Fibroblast of the aortic adventitia (primary cell): ENCODE data around the gene MMP24. TPM values are rescaled to one million over a fixed set of nuclear protein-coding genes. Genes with fewer than 3 reads are reported as not detected.

ENCODE experiments used
- DNase-seq: peaks from one replicate; pipeline ENCODE4 v3.0.0-alpha.2; 2010; ENCODE audit warnings: low read depth
- H3K4me3 ChIP-seq: 2 replicates; pipeline ENCODE4 v1.5.1; 2011; ENCODE audit warnings: low read depth, mild to moderate bottlenecking, control low read depth, low read length, moderate library complexity
- total RNA-seq: library from RNA; depleted of rRNA; stranded (reverse); fragments of >200 nt; gene quantifications from 2 replicates; pipeline ENCODE4 v1.2.3, GENCODE V29; 2012; ENCODE audit warnings: low replicate concordance
- TF ChIP-seq, protein P1 (sequence below): IDR thresholded peaks from 2 replicates; pipeline ENCODE4 v1.5.1; 2011; ENCODE audit warnings: mild to moderate bottlenecking, low read length, control low read depth, inconsistent platforms; ENCODE audit not compliant: insufficient read depth

The MMP24 gene
- total RNA-seq, 1 donor = 0.81 TPM

DNA sequence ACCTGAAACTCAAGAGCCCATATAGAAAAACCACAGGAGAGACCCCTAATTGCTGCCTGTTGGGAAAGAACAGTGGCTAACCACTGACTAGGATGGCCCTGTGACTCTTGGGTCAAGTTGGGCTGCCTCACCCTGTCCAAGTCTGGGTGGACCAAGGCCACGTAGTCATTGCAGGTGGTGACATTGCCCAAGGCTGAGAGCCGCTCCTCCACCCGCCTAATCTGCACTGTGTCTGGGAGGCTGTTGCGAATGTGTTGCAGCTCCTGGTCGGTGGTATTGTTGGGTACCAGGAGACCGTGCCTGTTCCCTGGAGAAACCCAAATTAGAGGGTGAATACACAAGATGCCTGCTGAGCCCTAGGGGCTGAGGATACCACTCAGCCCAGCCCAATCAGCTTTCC is 54.0 kb downstream of the MMP24 start:
- no peak for DNase-seq
- H3K4me3 ChIP-seq = no peak overlapping the region
- TF ChIP-seq, protein P1, sequence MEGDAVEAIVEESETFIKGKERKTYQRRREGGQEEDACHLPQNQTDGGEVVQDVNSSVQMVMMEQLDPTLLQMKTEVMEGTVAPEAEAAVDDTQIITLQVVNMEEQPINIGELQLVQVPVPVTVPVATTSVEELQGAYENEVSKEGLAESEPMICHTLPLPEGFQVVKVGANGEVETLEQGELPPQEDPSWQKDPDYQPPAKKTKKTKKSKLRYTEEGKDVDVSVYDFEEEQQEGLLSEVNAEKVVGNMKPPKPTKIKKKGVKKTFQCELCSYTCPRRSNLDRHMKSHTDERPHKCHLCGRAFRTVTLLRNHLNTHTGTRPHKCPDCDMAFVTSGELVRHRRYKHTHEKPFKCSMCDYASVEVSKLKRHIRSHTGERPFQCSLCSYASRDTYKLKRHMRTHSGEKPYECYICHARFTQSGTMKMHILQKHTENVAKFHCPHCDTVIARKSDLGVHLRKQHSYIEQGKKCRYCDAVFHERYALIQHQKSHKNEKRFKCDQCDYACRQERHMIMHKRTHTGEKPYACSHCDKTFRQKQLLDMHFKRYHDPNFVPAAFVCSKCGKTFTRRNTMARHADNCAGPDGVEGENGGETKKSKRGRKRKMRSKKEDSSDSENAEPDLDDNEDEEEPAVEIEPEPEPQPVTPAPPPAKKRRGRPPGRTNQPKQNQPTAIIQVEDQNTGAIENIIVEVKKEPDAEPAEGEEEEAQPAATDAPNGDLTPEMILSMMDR = no peak

DNA sequence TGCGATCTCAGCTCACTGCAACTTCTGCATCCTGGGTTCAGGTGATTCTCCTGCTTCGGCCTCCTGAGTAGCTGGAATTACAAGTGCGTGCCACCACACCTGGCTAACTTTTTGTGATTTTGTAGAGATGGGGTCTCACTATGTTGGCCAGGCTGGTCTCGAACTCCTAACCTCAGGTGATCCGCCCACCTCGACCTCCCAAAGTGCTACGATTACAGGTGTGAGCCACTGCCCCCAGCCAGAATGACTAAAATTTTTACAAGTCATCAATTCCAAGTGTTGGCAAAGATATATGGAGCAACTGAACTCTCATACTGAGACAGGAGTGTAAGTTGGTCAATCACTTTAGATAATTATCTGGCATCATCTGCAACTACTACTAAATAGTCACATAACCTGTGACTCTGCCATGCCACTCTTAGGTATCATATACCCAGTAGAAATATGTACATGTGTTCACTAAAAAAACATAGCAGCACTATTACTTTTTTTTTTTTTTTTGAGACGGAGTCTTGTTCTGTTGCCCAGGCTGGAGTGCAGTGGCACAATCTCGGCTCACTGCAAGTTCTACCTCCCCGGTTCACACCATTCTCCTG is 55.1 kb downstream of the MMP24 start:
- no peak for DNase-seq
- TF ChIP-seq, protein P1 = no peak

DNA sequence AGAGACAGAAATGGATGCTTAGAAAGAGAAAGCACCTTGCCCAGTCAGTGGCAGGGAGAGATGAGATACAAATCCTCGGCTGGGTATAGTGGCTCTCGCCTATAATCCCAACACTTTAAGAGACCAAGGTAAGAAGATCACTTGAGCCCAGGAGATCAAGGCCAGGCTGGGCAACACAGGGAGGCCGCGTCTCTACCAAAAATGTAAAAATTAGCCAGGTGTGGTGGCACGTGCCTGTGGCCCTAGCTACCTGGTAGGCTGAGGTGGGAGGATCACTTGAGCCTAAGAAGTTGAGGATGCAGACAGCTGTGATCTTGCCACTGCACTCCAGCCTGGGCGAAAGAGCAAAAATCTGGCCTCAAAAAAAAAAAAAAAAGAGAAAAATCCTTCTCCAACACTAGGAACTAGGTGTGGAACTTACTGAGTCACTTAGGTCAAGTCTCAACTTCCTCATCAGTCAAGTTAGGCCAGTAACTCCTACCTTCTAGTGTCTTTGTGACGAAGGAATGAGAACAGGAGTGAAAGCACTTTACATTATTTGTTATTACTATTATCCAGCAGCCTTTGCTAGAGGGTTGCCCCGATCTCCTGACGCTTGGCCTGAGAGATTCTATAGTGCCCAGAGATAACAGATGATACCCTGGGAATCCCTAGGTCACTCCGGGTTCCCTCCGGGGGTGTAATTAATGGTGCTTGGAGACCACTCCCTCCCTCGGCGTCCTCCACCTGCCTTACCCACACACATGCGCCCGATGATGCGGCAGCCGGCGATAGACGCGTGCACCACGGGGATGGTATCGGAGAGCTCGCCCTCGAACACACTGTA is 57.2 kb downstream of the MMP24 start:
- TF ChIP-seq, protein P1 = no peak
- DNase-seq = no peak
- H3K4me3 ChIP-seq = peak overlapping the region; percentile 87

More for the DNA sequence above, 55.1 kb downstream of the MMP24 start:
- H3K4me3 ChIP-seq = no peak overlapping the region

DNA sequence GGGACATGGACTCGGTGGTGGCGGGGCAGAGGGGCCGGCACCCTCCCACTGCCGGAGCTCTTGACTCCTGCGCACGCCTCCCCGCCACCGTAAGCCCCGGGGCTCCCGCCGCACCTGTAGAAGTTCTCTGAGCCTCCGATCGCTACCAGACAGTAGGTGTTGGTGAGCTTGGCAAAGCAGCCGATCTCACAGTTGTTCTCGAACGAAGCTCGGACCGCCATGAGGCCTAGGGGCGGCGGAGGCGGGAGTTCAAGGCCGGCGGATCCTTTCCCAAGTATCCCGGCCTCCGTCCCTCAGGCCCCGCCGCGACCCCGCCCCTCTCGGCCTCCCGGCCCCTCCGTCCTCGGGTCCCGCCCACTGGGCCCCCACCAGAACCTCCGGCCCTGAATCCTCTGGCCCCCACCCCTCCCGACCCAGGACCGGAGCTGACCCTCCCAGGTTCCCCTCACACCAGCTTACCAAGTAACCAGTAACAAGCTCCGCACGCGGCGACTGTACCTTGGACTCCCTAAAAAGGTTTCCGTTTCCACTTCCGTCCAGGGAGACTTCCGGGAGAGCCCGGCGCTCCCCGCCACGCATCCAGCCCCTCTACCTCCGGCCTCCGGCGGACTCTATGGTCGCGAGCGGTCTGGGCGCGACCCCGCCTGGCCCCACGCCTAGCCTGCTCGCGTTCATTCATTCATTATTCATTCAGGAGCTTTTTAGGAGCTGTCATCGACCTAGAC is 57.9 kb downstream of the MMP24 start, which contains the start of gene EIF6:
TSS of gene EIF6 (minus strand) at position 506 of the 725 bp plus-strand sequence. CDS start at position 221, 285 bp downstream.
- DNase-seq = peak; percentile 83
- H3K4me3 ChIP-seq = peak within 1 kb of the TSS; percentile 87
- TF ChIP-seq, protein P1 = no peak

DNA sequence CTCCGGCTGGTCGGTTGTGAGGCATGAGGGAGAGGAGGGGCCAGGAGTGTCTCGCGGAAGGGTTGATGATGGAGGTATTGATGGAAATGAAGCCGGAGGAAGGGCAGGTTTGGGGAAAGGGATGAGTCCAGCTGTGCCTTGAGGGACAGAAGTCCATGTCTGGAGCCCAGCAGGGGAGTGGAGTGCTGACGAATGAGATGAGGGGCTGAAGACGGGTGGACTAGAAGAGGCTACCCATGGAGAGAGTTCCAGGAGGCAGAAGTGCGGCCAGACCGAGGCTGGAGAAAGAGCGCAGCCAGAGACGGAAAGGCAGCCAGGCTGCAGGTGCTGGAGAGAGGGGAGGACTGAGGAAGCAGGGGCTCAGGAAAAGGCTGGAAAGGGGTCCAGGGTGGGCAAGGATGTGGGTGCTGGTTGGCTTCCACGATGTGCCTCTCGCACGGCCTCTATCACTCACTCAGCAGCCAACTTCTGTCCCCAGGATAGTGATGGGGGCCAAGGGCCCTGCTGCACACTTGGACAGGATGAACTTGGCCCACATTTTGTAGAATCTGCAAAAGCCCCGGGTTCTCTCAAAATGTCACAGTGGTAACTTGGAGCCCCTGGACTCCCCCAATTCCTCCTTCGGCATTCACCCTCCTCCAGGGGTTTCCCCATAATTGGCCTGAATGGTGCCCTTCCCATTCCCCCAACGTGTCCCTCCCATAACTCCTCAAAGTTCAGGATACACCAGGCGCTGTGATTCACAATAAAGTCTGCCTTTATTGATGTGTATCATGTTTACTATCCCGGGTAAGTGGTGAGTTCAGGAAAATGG is 58.7 kb downstream of the MMP24 start:
- peak overlapping the region; percentile 87 for H3K4me3 ChIP-seq
- DNase-seq = no peak
- TF ChIP-seq, protein P1 = no peak

DNA sequence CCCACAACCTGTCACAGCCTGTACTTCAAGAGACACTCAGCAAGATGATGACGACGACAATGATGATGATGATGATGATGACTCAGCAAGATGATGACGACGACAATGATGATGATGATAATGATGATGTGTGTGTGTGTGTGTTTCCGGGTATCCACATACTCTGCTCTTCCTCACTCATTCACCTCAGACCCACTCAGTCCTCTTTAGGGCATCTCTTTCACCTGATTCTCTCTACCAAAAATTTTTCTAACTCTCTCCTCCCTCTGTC is 59.3 kb downstream of the MMP24 start:
- no peak for DNase-seq
- H3K4me3 ChIP-seq = no peak overlapping the region
- TF ChIP-seq, protein P1 = no peak
